IMR-90 (cell line): Measurements from ENCODE around the gene TNFRSF17. TPM values are rescaled to one million over a fixed set of nuclear protein-coding genes. Genes with fewer than 3 reads are reported as not detected.

Experiments
- ATAC-seq: fragments of 200-7000 bp; cut with Tn5 transposase; 2 replicates; pipeline ENCODE4 v1.9.1; 2020; ENCODE audit warnings: low read depth, mild to moderate bottlenecking, moderate library complexity
- BruUV-seq: library from RNA; stranded (reverse); fragments of 400-500 nt; replicated peaks from 2 replicates; lab custom pipeline; 2021; lab: Mats Ljungman, UMichigan
- CTCF ChIA-PET: fragments of 300-600 bp; formaldehyde crosslinking; extraction: SDS; loops from one replicate; lab custom pipeline; 2021; ENCODE audit warnings: antibody characterized with exemption; lab: Yijun Ruan, JAX
- POLR2A ChIA-PET: fragments of 300-600 bp; sonication (Branson Sonifier 250); formaldehyde crosslinking; loops from one replicate; lab custom pipeline; 2022; ENCODE audit warnings: antibody characterized with exemption; ENCODE audit not compliant: unreplicated experiment; lab: Charles Lee
- DNase-seq: peaks from one replicate; pipeline ENCODE4 v3.0.0; 2013
- H2AFZ ChIP-seq: replicated peaks from 2 replicates; pipeline ENCODE3; 2013; ENCODE audit warnings: low read length, mild to moderate bottlenecking; ENCODE audit not compliant: poor library complexity
- H2AK5ac ChIP-seq: 2 replicates; pipeline ENCODE4 v1.6.1; 2013; ENCODE audit warnings: low read depth, low read length, inconsistent platforms
- H2AK9ac ChIP-seq: replicated peaks from 2 replicates; pipeline ENCODE3; 2013; ENCODE audit warnings: mild to moderate bottlenecking, low read depth, low read length, moderate library complexity; ENCODE audit not compliant: poor library complexity
- H2BK120ac ChIP-seq: 2 replicates; pipeline ENCODE4 v1.6.1; 2013; ENCODE audit warnings: low read depth, low read length, inconsistent platforms
- H2BK15ac ChIP-seq: 3 replicates; pipeline ENCODE4 v1.6.1; 2013; ENCODE audit warnings: low read depth, low read length, inconsistent platforms
- H2BK20ac ChIP-seq: 2 replicates; pipeline ENCODE4 v1.6.1; 2013; ENCODE audit warnings: low read depth, mild to moderate bottlenecking, inconsistent platforms, low read length, moderate library complexity
- H2BK5ac ChIP-seq: 2 replicates; pipeline ENCODE4 v1.6.1; 2013; ENCODE audit warnings: mild to moderate bottlenecking, low read depth, low read length, inconsistent platforms; ENCODE audit not compliant: poor library complexity, severe bottlenecking
- H3K14ac ChIP-seq: replicated peaks from 2 replicates; pipeline ENCODE4 v1.6.1; 2013; ENCODE audit warnings: low read depth, low read length, inconsistent platforms
- H3K18ac ChIP-seq: 2 replicates; pipeline ENCODE4 v1.6.1; 2013; ENCODE audit warnings: low read depth, low read length, control low read depth
- H3K23ac ChIP-seq: 2 replicates; pipeline ENCODE4 v1.6.1; 2013; ENCODE audit warnings: low read depth, low read length, inconsistent platforms
- H3K27ac ChIP-seq: 2 replicates; pipeline ENCODE4 v1.5.1; 2013; ENCODE audit warnings: mild to moderate bottlenecking, control low read depth, low read length; ENCODE audit not compliant: insufficient read depth
- H3K27me3 ChIP-seq: 2 replicates; pipeline ENCODE4 v1.6.1; 2013; ENCODE audit warnings: low read length; ENCODE audit not compliant: control insufficient read depth, insufficient read depth
- H3K36me3 ChIP-seq: 2 replicates; pipeline ENCODE4 v1.6.1; 2013; ENCODE audit warnings: low read length, mixed read lengths; ENCODE audit not compliant: control insufficient read depth, insufficient read depth
- H3K4ac ChIP-seq: 2 replicates; pipeline ENCODE4 v1.6.1; 2013; ENCODE audit warnings: low read depth, low read length, inconsistent platforms
- H3K4me1 ChIP-seq: 2 replicates; pipeline ENCODE4 v1.6.1; 2013; ENCODE audit warnings: low read length, mixed read lengths; ENCODE audit not compliant: control insufficient read depth, insufficient read depth
- H3K4me2 ChIP-seq: 2 replicates; pipeline ENCODE4 v1.6.1; 2013; ENCODE audit warnings: low read depth, mild to moderate bottlenecking, control low read depth, low read length, moderate library complexity
- H3K4me3 ChIP-seq: 2 replicates; pipeline ENCODE4 v1.5.1; 2013; ENCODE audit warnings: low read depth, mild to moderate bottlenecking, control low read depth, low read length, moderate library complexity; ENCODE audit not compliant: insufficient read depth
- H3K56ac ChIP-seq: 2 replicates; pipeline ENCODE4 v1.6.1; 2013; ENCODE audit warnings: low read length, inconsistent platforms; ENCODE audit not compliant: insufficient read depth; ENCODE audit errors: extremely low read depth
- H3K79me1 ChIP-seq, 2 experiments: 2 replicates each; pipeline ENCODE4 v1.6.1; 2013; ENCODE audit warnings: low read length in 2 of 2, inconsistent platforms in 1 of 2, low read depth in 1 of 2
- H3K9ac ChIP-seq: 2 replicates; pipeline ENCODE4 v1.6.1; 2013; ENCODE audit warnings: low read depth, low read length, control low read depth
- H3K9me1 ChIP-seq: 2 replicates; pipeline ENCODE4 v1.6.1; 2013; ENCODE audit warnings: low read length, inconsistent platforms; ENCODE audit not compliant: insufficient read depth
- H3K9me3 ChIP-seq: 2 replicates; pipeline ENCODE4 v1.6.1; 2013; ENCODE audit warnings: low read length; ENCODE audit not compliant: control insufficient read depth, insufficient read depth
- H4K20me1 ChIP-seq: 2 replicates; pipeline ENCODE4 v1.6.1; 2013; ENCODE audit warnings: low read length, inconsistent platforms; ENCODE audit not compliant: insufficient read depth
- H4K5ac ChIP-seq: 2 replicates; pipeline ENCODE4 v1.6.1; 2013; ENCODE audit warnings: mild to moderate bottlenecking, low read depth, low read length, control low read depth
- H4K8ac ChIP-seq, 2 experiments: 2 replicates each; pipeline ENCODE4 v1.6.1; 2013; ENCODE audit warnings: low read depth in 2 of 2, low read length in 2 of 2, control low read depth in 1 of 2, inconsistent platforms in 1 of 2
- H4K91ac ChIP-seq: 2 replicates; pipeline ENCODE4 v1.6.1; 2013; ENCODE audit warnings: low read depth, low read length, inconsistent platforms; ENCODE audit not compliant: insufficient read depth
- MAFK ChIP-seq: IDR thresholded peaks from 2 replicates; pipeline ENCODE4 v1.6.1; 2012; ENCODE audit warnings: low read depth, low read length, improper control_type of control experiment
- POLR2A ChIP-seq: IDR thresholded peaks from 2 replicates; pipeline ENCODE4 v1.6.1; 2012; ENCODE audit warnings: mild to moderate bottlenecking, low read depth, low read length
- RAD21 ChIP-seq: IDR thresholded peaks from 2 replicates; pipeline ENCODE4 v1.6.1; 2012; ENCODE audit warnings: low read length, improper control_type of control experiment
- WGBS, 2 experiments: methylation state at CpG; one replicate each; pipeline versions ENCODE4 v1.1.5 to v1.1.7; 2013; ENCODE audit warnings: missing lambda C conversion rate in 2 of 2; ENCODE audit not compliant: insufficient read length in 1 of 2; ENCODE audit errors: extremely low coverage in 2 of 2; 5-methylcytosine and 5-hydroxymethylcytosine counted together
- dilution Hi-C: fragments of 300-500 bp; cut with HindIII; formaldehyde crosslinking; loops from one replicate; pipeline ENCODE4 v1.14.3; 2018; ENCODE audit warnings: low sequenced_read_pairs; ENCODE audit not compliant: unreplicated experiment
- in situ Hi-C: fragments of 300-500 bp; cut with MboI; formaldehyde crosslinking; loops from 3 replicates; pipeline ENCODE4 v1.14.3; 2019; ENCODE audit warnings: low sequenced_read_pairs, inconsistent platforms, mixed read lengths
- intact Hi-C: fragments of 100-400 bp; cut with micrococcal nuclease; formaldehyde crosslinking; loops from 2 replicates; pipeline ENCODE4 v1.10.0; 2022
- polyA plus RNA-seq, 3 experiments: library from polyadenylated mRNA; depleted of rRNA; stranded (reverse); fragments of >200 nt; gene quantifications; 2 replicates each; pipeline ENCODE4 v1.2.3, GENCODE V29; 2012; ENCODE audit warnings: low replicate concordance in 1 of 3
- total RNA-seq: library from RNA; depleted of rRNA; stranded (reverse); fragments of >200 nt; gene quantifications from 2 replicates; pipeline ENCODE4 v1.2.3, GENCODE V29; 2012
- TF ChIP-seq, protein P1 (sequence below): fragments of 150-350 bp; IDR thresholded peaks from 2 replicates; pipeline ENCODE4 v1.6.1; 2016; ENCODE audit warnings: low read depth, mild to moderate bottlenecking, low read length, moderate library complexity, borderline replicate concordance

The TNFRSF17 gene
- total and polyA plus RNA-seq, 2 of the 4 experiments (the other 2 are of a cell fraction) = not detected

GRCh38 chr16:11977376-11978041, 12.5 kb downstream of the TNFRSF17 start:
- peak overlapping the region; percentile 31 for H2BK20ac ChIP-seq
- H4K8ac ChIP-seq = peak overlapping the region; percentile 15 to 68; a peak in 2 of 4 replicates
- H3K14ac ChIP-seq = peak overlapping the region; percentile 81
- in situ Hi-C loops (loop anchor here (5.0 kb wide), 1 partner anchor 80 kb away; no protein-coding TSS in a partner anchor), intact Hi-C loops (loop anchor here (2.0 to 10.0 kb wide), 5 partner anchors 23 to 123 kb away; partner anchors contain the start of gene RSL1D1), dilution Hi-C loops (no loop called here)
- peak overlapping the region; percentile 24; the same call in 1 of the 3 replicates for H2BK15ac ChIP-seq
- H3K18ac ChIP-seq = peak overlapping the region; percentile 74
- peak overlapping the region; percentile 54 for H3K56ac ChIP-seq
- peak overlapping the region; percentile 67 for H3K9ac ChIP-seq
- H4K5ac ChIP-seq = peak overlapping the region; percentile 47; the same call in 1 of the 2 replicates
- ChIA-PET CTCF (interaction anchor here (0.6 to 0.9 kb wide), 2 partner anchors 65 to 90 kb away, joined by 3 read pairs; no protein-coding TSS in a partner anchor), POLR2A (no interaction called here)
- no peaks in the 10 kb centered on the region for H3K36me3 ChIP-seq
- peaks cover 24 to 62% of the 10 kb centered on the region in 2 experiments for H3K79me1 ChIP-seq
- H2BK5ac ChIP-seq = peak overlapping the region; percentile 72
- DNase-seq (peak; percentile 82), ATAC-seq (peak; percentile 85)
- H3K23ac ChIP-seq = peak overlapping the region; percentile 71
- no peaks in the 10 kb centered on the region for H3K27me3 ChIP-seq
- TF ChIP-seq POLR2A = 0 out of 2 replicates have a peak, but pooled peaks have one; percentile 25
- no peak for TF ChIP-seq MAFK
- TF ChIP-seq, protein P1, sequence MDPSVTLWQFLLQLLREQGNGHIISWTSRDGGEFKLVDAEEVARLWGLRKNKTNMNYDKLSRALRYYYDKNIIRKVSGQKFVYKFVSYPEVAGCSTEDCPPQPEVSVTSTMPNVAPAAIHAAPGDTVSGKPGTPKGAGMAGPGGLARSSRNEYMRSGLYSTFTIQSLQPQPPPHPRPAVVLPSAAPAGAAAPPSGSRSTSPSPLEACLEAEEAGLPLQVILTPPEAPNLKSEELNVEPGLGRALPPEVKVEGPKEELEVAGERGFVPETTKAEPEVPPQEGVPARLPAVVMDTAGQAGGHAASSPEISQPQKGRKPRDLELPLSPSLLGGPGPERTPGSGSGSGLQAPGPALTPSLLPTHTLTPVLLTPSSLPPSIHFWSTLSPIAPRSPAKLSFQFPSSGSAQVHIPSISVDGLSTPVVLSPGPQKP = no peak
- no peak for TF ChIP-seq RAD21
- 12% methylated on average over 6 of the region's 12 CpGs; no CpG with 5 or more reads in 1 of the 2 experiments for WGBS, 2 experiments
- H2AK9ac ChIP-seq = peak overlapping the region; percentile 79
- H3K4me3 ChIP-seq = peak overlapping the region; percentile 100
- H2AFZ ChIP-seq = peak overlapping the region; percentile 89
- peak overlapping the region; percentile 59 for H2BK120ac ChIP-seq
- peak overlapping the region; percentile 79 for H3K27ac ChIP-seq
- peak overlapping the region; percentile 48 for H4K91ac ChIP-seq
- peaks cover 3% of the 10 kb centered on the region; the same call in 1 of the 2 replicates for H3K4me1 ChIP-seq
- no peaks in the 10 kb centered on the region; the same call in 1 of the 2 replicates for H4K20me1 ChIP-seq
- no peaks in the 10 kb centered on the region for H3K9me3 ChIP-seq
- H3K4ac ChIP-seq = peak overlapping the region; percentile 78
- peak overlapping the region; percentile 50 for H2AK5ac ChIP-seq
- peak overlapping the region; percentile 99 for H3K4me2 ChIP-seq
- no TSS peak for BruUV-seq
- 0 out of 2 replicates have a peak, but pooled peaks cover 3% of the 10 kb centered on the region for H3K9me1 ChIP-seq
